SK-N-SH (cell line): ENCODE results near the gene SPG7. TPM values are rescaled to one million over a fixed set of nuclear protein-coding genes. Genes with fewer than 3 reads are reported as not detected.
A peak's percentile ranks its signal among the peaks of the same experiment; 100 is the strongest.

Experiments used
- CTCF ChIA-PET: fragments of 300-600, 350-600 bp; formaldehyde crosslinking; extraction: SDS; loops from one replicate; lab custom pipeline; 2021; lab: Yijun Ruan, JAX
- POLR2A ChIA-PET: fragments of 350-600 bp; sonication (Branson Sonifier 250); formaldehyde crosslinking; extraction: SDS; loops from one replicate; lab custom pipeline; 2020; ENCODE audit warnings: antibody characterized with exemption, inconsistent platforms; lab: Yijun Ruan, JAX
- DNase-seq: peaks from one replicate; pipeline ENCODE4 v3.0.0; 2012
- H2AFZ ChIP-seq: fragments of 200-600 bp; sonication (generic); 2 replicates; pipeline ENCODE4 v1.8.1; 2016; ENCODE audit warnings: antibody characterized with exemption, mild to moderate bottlenecking, low read depth
- H3F3A ChIP-seq: fragments of 200-600 bp; sonication (generic); replicated peaks from 2 replicates; pipeline ENCODE3; 2016; ENCODE audit warnings: antibody characterized with exemption, mild to moderate bottlenecking; ENCODE audit not compliant: insufficient read depth
- H3K27ac ChIP-seq, 2 experiments: fragments of 200-500 bp in 1 of 2; fragments of 200-600 bp in 1 of 2; sonication (Bioruptor generic) in 1 of 2; sonication (generic), shearing (Covaris generic) in 1 of 2; 2 replicates each; pipeline versions ENCODE4 v1.5.1 to v1.6.1; 2014 to 2016; ENCODE audit warnings: low read depth in 2 of 2, inconsistent platforms in 1 of 2, low read length in 1 of 2, mild to moderate bottlenecking in 1 of 2, mixed read lengths in 1 of 2
- H3K27me3 ChIP-seq: fragments of 200-600 bp; sonication (generic), shearing (Covaris generic); 2 replicates; pipeline ENCODE4 v1.6.1; 2016; ENCODE audit warnings: mixed run types; ENCODE audit not compliant: insufficient read depth
- H3K36me3 ChIP-seq, 2 experiments: fragments of 200-500 bp in 1 of 2; fragments of 200-600 bp in 1 of 2; sonication (Bioruptor generic) in 1 of 2; sonication (generic) in 1 of 2; replicated peaks in 1 of 2; 2 replicates each; pipeline versions ENCODE3 to v1.5.1; 2014 to 2016; ENCODE audit warnings: low read length in 1 of 2, mild to moderate bottlenecking in 1 of 2; ENCODE audit not compliant: insufficient read depth in 2 of 2, control insufficient read depth in 1 of 2
- H3K4me1 ChIP-seq, 2 experiments: fragments of 200-500 bp in 1 of 2; fragments of 200-600 bp in 1 of 2; sonication (Bioruptor generic) in 1 of 2; sonication (generic), shearing (Covaris generic) in 1 of 2; 2 replicates each; pipeline versions ENCODE4 v1.5.1 to v1.6.1; 2014 to 2016; ENCODE audit warnings: low read depth in 1 of 2, low read length in 1 of 2, mixed run types in 1 of 2; ENCODE audit not compliant: insufficient read depth in 2 of 2, control insufficient read depth in 1 of 2
- H3K4me2 ChIP-seq: fragments of 200-600 bp; sonication (generic), shearing (Covaris generic); 2 replicates; pipeline ENCODE4 v1.6.1; 2017; ENCODE audit warnings: mixed run types
- H3K4me3 ChIP-seq, 2 experiments: fragments of 200-500 bp in 1 of 2; fragments of 200-600 bp in 1 of 2; sonication (Bioruptor generic) in 1 of 2; sonication (generic), shearing (Covaris generic) in 1 of 2; 2 replicates each; pipeline versions ENCODE4 v1.5.1 to v1.8.1; 2014 to 2016; ENCODE audit warnings: low read depth in 2 of 2, inconsistent platforms in 1 of 2, low read length in 1 of 2, mild to moderate bottlenecking in 1 of 2, mixed read lengths in 1 of 2, moderate library complexity in 1 of 2
- H3K79me2 ChIP-seq: fragments of 200-600 bp; sonication (generic); 2 replicates; pipeline ENCODE4 v1.8.1; 2017; ENCODE audit warnings: mild to moderate bottlenecking; ENCODE audit not compliant: insufficient read depth
- H3K9ac ChIP-seq: fragments of 200-600 bp; sonication (generic); 2 replicates; pipeline ENCODE4 v1.6.1; 2017; ENCODE audit warnings: mixed run types
- H3K9me2 ChIP-seq: fragments of 200-600 bp; sonication (generic); 2 replicates; pipeline ENCODE4 v1.6.1; 2017; ENCODE audit warnings: mixed run types
- H3K9me3 ChIP-seq: fragments of 200-600 bp; sonication (generic); 2 replicates; pipeline ENCODE4 v1.6.1; 2017; ENCODE audit warnings: mixed run types, mild to moderate bottlenecking, moderate library complexity
- H4K20me1 ChIP-seq: fragments of 200-600 bp; sonication (generic); 2 replicates; pipeline ENCODE4 v1.6.1; 2017; ENCODE audit warnings: mild to moderate bottlenecking, mixed run types; ENCODE audit not compliant: insufficient read depth
- CTCF ChIP-seq: fragments of 200-600 bp; sonication (generic); IDR thresholded peaks from 2 replicates; pipeline ENCODE4 v1.6.1; 2017; ENCODE audit warnings: antibody characterized with exemption, mild to moderate bottlenecking, moderate library complexity
- EZH2phosphoT487 ChIP-seq: fragments of 200-600 bp; sonication (generic); IDR thresholded peaks from 2 replicates; pipeline ENCODE4 v1.6.1; 2017; ENCODE audit warnings: low read depth, mixed run types, mild to moderate bottlenecking, antibody characterized with exemption, moderate library complexity, borderline replicate concordance
- FOXJ3 ChIP-seq: sonication (generic); formaldehyde crosslinking; IDR thresholded peaks from 2 replicates; pipeline ENCODE4 v1.5.1; 2020; ENCODE audit warnings: mild to moderate bottlenecking, missing genetic modification reagents
- IRF3 ChIP-seq: fragments of 150-350 bp; IDR thresholded peaks from 2 replicates; pipeline ENCODE4 v1.6.1; 2016; ENCODE audit warnings: mild to moderate bottlenecking, low read depth, low read length
- MXI1 ChIP-seq: IDR thresholded peaks from 2 replicates; pipeline ENCODE4 v1.6.1; 2012; ENCODE audit warnings: mild to moderate bottlenecking, low read depth, low read length, improper control_type of control experiment
- PBX3 ChIP-seq: IDR thresholded peaks from 2 replicates; pipeline ENCODE4; 2012
- RAD21 ChIP-seq: IDR thresholded peaks from 2 replicates; pipeline ENCODE4 v1.6.1; 2012; ENCODE audit warnings: mild to moderate bottlenecking, low read length
- REST ChIP-seq: IDR thresholded peaks from 2 replicates; pipeline ENCODE4 v1.6.1; 2012; ENCODE audit warnings: mild to moderate bottlenecking, low read depth, low read length, moderate library complexity
- SMC3 ChIP-seq: IDR thresholded peaks from 2 replicates; pipeline ENCODE4 v1.6.1; 2012; ENCODE audit warnings: low read depth, low read length, improper control_type of control experiment
- USF1 ChIP-seq: IDR thresholded peaks from 2 replicates; pipeline ENCODE4 v1.4.0; 2012; ENCODE audit warnings: low read depth, borderline replicate concordance
- whole genome bisulfite sequencing: methylation state at CpG from one replicate; pipeline ENCODE4 v1.1.6; 2017; ENCODE audit warnings: low lambda C conversion rate; 5-methylcytosine and 5-hydroxymethylcytosine counted together
- polyA plus RNA-seq, 3 experiments: library from polyadenylated mRNA; depleted of rRNA; stranded (reverse); fragments of >200 nt; gene quantifications; 2 replicates each; pipeline ENCODE4 v1.2.3, GENCODE V29; 2012

Gene SPG7
- polyA plus RNA-seq, 1 of the 3 experiments (the other 2 are of a cell fraction): 100 TPM

GRCh38 chr16:89556750-89557689 lies 48.8 kb downstream of the SPG7 start:
- 84% methylated on average over 24 of the region's 34 CpGs for WGBS
- CTCF ChIA-PET: interaction anchor here (0.6 to 2.4 kb wide), 15 partner anchors 9 to 704 kb away, joined by 3 to 19 read pairs (median 5); partner anchors contain the start of gene SPG7

More at GRCh38 chr16:89556750-89557689, 48.8 kb downstream of the SPG7 start:
- Histone ChIP-seq H3K9me2 (no peaks in the 10 kb centered on the region), H3K9me3 (no peaks in the 10 kb centered on the region), H3K36me3 (peaks cover 19 to 44% of the 10 kb centered on the region in 2 experiments), H3K4me3 (no peak overlapping the region), H4K20me1 (peaks cover 12% of the 10 kb centered on the region), H3K27ac (no peak overlapping the region; a peak in 1 of 4 replicates)
- peak; percentile 83 for TF ChIP-seq CTCF
- TF ChIP-seq EZH2phosphoT487: no peak
- no peak for TF ChIP-seq FOXJ3 (CRISPR knock-in tag)
- peak; percentile 66 for TF ChIP-seq SMC3
- peak; percentile 65 for TF ChIP-seq RAD21
- TF ChIP-seq IRF3: no peak
- TF ChIP-seq PBX3: no peak
- TF ChIP-seq REST: no peak
- 0 out of 2 replicates have a peak, but pooled peaks have one; percentile 22 for TF ChIP-seq MXI1
- no peak for TF ChIP-seq USF1
- TF ChIP-seq, all 33 proteins: peak for 4
- no peak overlapping the region for H3K9ac ChIP-seq
- no peak overlapping the region for H2AFZ ChIP-seq
- no peaks in the 10 kb centered on the region for H3K27me3 ChIP-seq
- H3K79me2 ChIP-seq: peaks cover 15% of the 10 kb centered on the region
- DNase-seq: peak; percentile 88
- H3K4me1 ChIP-seq: peaks cover 0 to 6% of the 10 kb centered on the region in 2 experiments; a peak in 2 of 4 replicates
- POLR2A ChIA-PET: no interaction called here
- no peak overlapping the region for H3K4me2 ChIP-seq
- H3F3A ChIP-seq: peaks cover 42% of the 10 kb centered on the region
